ENCODE measurements around the gene MCC. TPM values are rescaled to one million over a fixed set of nuclear protein-coding genes. Genes with fewer than 3 reads are reported as not detected.

The MCC gene
- total RNA-seq, 4 donors from 2014 or later: 6.8 to 11.9 (median 9.0) TPM

- no peaks in the 10 kb centered on the region for H3K4me1 ChIP-seq
- in situ Hi-C loops (cut with MboI; ENCODE audit: low sequenced_read_pairs in 4 of 4): loop anchor here in 2 of 4 donors (10.0 kb wide), 1 partner anchor 223 kb away; no protein-coding TSS in a partner anchor
Observed at GRCh38 chr5:113381791-113382190, 106.5 kb downstream of the MCC start.

GRCh38 chr5:113380807-113381326 is 107.4 kb downstream of the MCC start:
- intact Hi-C loops (cut with DNase I; ENCODE audit: low total_unique reads) (no loop called here), in situ Hi-C loops (cut with MboI; ENCODE audit: low sequenced_read_pairs in 4 of 4) (loop anchor here in 2 of 4 donors (10.0 kb wide), 1 partner anchor 224 kb away; no protein-coding TSS in a partner anchor)
- no peaks in the 10 kb centered on the region for H3K4me1 ChIP-seq
- ATAC-seq (no peak), DNase-seq (no peak)
- no peaks in the 10 kb centered on the region for H3K27me3 ChIP-seq
- H3K36me3 ChIP-seq: no peaks in the 10 kb centered on the region
- no peak for TF ChIP-seq CTCF (IDR thresholded peaks at IDR 0.05 in 4 of 5, conservative IDR thresholded peaks at IDR 0.05 in 1 of 5)
- no peak for TF ChIP-seq POLR2A (IDR thresholded peaks at IDR 0.05)
- no peak overlapping the region for H3K27ac ChIP-seq
- no peak overlapping the region for H3K4me3 ChIP-seq
- no peaks in the 10 kb centered on the region for H3K9me3 ChIP-seq

More at GRCh38 chr5:113381791-113382190, 106.5 kb downstream of the MCC start:
- no peaks in the 10 kb centered on the region for H3K36me3 ChIP-seq
- ATAC-seq (no peak), DNase-seq (no peak)
- no peaks in the 10 kb centered on the region for H3K9me3 ChIP-seq
- no peak overlapping the region for H3K27ac ChIP-seq
- no peak for TF ChIP-seq CTCF (IDR thresholded peaks at IDR 0.05 in 4 of 5, conservative IDR thresholded peaks at IDR 0.05 in 1 of 5)
- no peak for TF ChIP-seq POLR2A (IDR thresholded peaks at IDR 0.05)
- H3K4me3 ChIP-seq: no peak overlapping the region
- no peaks in the 10 kb centered on the region for H3K27me3 ChIP-seq
- intact Hi-C loops (cut with DNase I; ENCODE audit: low total_unique reads): no loop called here

- TF ChIP-seq POLR2A (IDR thresholded peaks at IDR 0.05): no peak
- TF ChIP-seq CTCF (IDR thresholded peaks at IDR 0.05 in 4 of 5, conservative IDR thresholded peaks at IDR 0.05 in 1 of 5): no peak
- intact Hi-C loops (cut with DNase I; ENCODE audit: low total_unique reads): loop anchor here (2.0 kb wide), 1 partner anchor 133 kb away; the partner anchor contains the start of gene YTHDC2
- Histone ChIP-seq H3K9me3 (no peaks in the 10 kb centered on the region), H3K36me3 (no peaks in the 10 kb centered on the region), H3K4me3 (no peak overlapping the region), H3K27ac (no peak overlapping the region), H3K27me3 (no peaks in the 10 kb centered on the region), H3K4me1 (no peaks in the 10 kb centered on the region)
- DNase-seq (no peak), ATAC-seq (no peak)
- in situ Hi-C loops (cut with MboI; ENCODE audit: low sequenced_read_pairs in 4 of 4): loop anchor here in 2 of 4 donors (10.0 kb wide), 2 partner anchors 125 to 225 kb away; no protein-coding TSS in a partner anchor
Observed at GRCh38 chr5:113379936-113380806, 108.1 kb downstream of the MCC start.

GRCh38 chr5:113378959-113379541 is 109.2 kb downstream of the MCC start:
- Histone ChIP-seq H3K9me3 (no peaks in the 10 kb centered on the region), H3K27me3 (no peaks in the 10 kb centered on the region), H3K4me3 (no peak overlapping the region), H3K36me3 (no peaks in the 10 kb centered on the region), H3K4me1 (no peaks in the 10 kb centered on the region), H3K27ac (no peak overlapping the region)
- no peak for TF ChIP-seq POLR2A (IDR thresholded peaks at IDR 0.05)
- peak in 4 of 5 experiments; percentile 44 to 68 (median 55) for TF ChIP-seq CTCF (IDR thresholded peaks at IDR 0.05 in 4 of 5, conservative IDR thresholded peaks at IDR 0.05 in 1 of 5)
- peak in 1 of 2 donors; percentile 62 for ATAC-seq
- in situ Hi-C loops (cut with MboI; ENCODE audit: low sequenced_read_pairs in 4 of 4): loop anchor here in 1 of 4 donors (10.0 kb wide), 1 partner anchor 126 kb away; no protein-coding TSS in a partner anchor
- peak; percentile 17 to 18 for DNase-seq
- intact Hi-C loops (cut with DNase I; ENCODE audit: low total_unique reads): loop anchor here (2.0 kb wide), 1 partner anchor 134 kb away; the partner anchor contains the start of gene YTHDC2
